HepG2 (cell line): ENCODE data around the gene ALOX5AP. TPM values are rescaled to one million over a fixed set of nuclear protein-coding genes. Genes with fewer than 3 reads are reported as not detected.

Source experiments
- ATAC-seq: fragments of 200-7000 bp; cut with Tn5 transposase; 3 replicates; pipeline ENCODE4 v1.9.1; 2020; ENCODE audit warnings: mild to moderate bottlenecking, moderate library complexity
- BruUV-seq: library from RNA; stranded (reverse); fragments of 400-500 nt; replicated peaks from 2 replicates; lab custom pipeline; 2021; lab: Mats Ljungman, UMichigan
- CTCF ChIA-PET: fragments of 300-600 bp; formaldehyde crosslinking; extraction: SDS; loops from one replicate; lab custom pipeline; 2021; ENCODE audit warnings: low total read pairs, inconsistent platforms, low intra/inter-chr PET ratio; lab: Yijun Ruan, JAX
- POLR2A ChIA-PET: fragments of 350-600 bp; sonication (Branson Sonifier 250); formaldehyde crosslinking; loops from one replicate; lab custom pipeline; 2020; ENCODE audit warnings: antibody characterized with exemption, inconsistent platforms; lab: Yijun Ruan, JAX
- DNase-seq: peaks from one replicate; pipeline ENCODE4 v3.0.0-alpha.2; 2015; ENCODE audit warnings: low spot score
- FAIRE-seq: peaks from 3 replicates; lab custom pipeline; 2011; peaks lifted over from hg19 to GRCh38; lab: Jason Lieb, UNC
- H2AFZ ChIP-seq: one replicate; pipeline ENCODE4 v1.6.1; 2011; ENCODE audit warnings: low read length, inconsistent platforms
- H3K27ac ChIP-seq: fragments of 300-600 bp; 3 replicates; pipeline ENCODE4 v1.8.0; 2011; ENCODE audit warnings: mixed run types, mild to moderate bottlenecking, mixed read lengths, low read length, inconsistent platforms; ENCODE audit not compliant: insufficient read depth; ENCODE audit errors: extremely low read length
- H3K27me3 ChIP-seq, 2 experiments: fragments of 200-600 bp in 1 of 2; 2 replicates in 1 of 2; 3 replicates in 1 of 2; pipeline versions ENCODE4 v1.6.0 to v1.8.0; 2011; ENCODE audit warnings: low read length in 2 of 2, mild to moderate bottlenecking in 2 of 2, moderate library complexity in 2 of 2, inconsistent platforms in 1 of 2; ENCODE audit not compliant: insufficient read depth in 2 of 2, control insufficient read depth in 1 of 2
- H3K36me3 ChIP-seq, 2 experiments: fragments of 200-600 bp in 1 of 2; replicated peaks in 1 of 2; 2 replicates in 1 of 2; 3 replicates in 1 of 2; pipeline versions ENCODE4 v1.5.1 to v1.8.0; 2011; ENCODE audit warnings: low read length in 2 of 2, inconsistent platforms in 1 of 2; ENCODE audit not compliant: insufficient read depth in 2 of 2, control insufficient read depth in 1 of 2
- H3K4me1 ChIP-seq: 2 replicates; pipeline ENCODE4 v1.5.1; 2012; ENCODE audit warnings: low read length, inconsistent platforms; ENCODE audit not compliant: insufficient read depth
- H3K4me2 ChIP-seq: 2 replicates; pipeline ENCODE4 v1.6.0; 2011; ENCODE audit warnings: low read depth, low read length, inconsistent platforms
- H3K4me3 ChIP-seq, 3 experiments: fragments of 200-600 bp in 1 of 3; sonication (generic), shearing (Covaris generic) in 1 of 3; replicated peaks in 1 of 3; 2 replicates each; pipeline ENCODE4 v1.5.1; 2011 to 2016; ENCODE audit warnings: low read length in 3 of 3, inconsistent platforms in 2 of 3, low read depth in 2 of 3, mild to moderate bottlenecking in 2 of 3, control low read depth in 1 of 3, mixed read lengths in 1 of 3; ENCODE audit not compliant: insufficient read depth in 1 of 3
- H3K79me2 ChIP-seq: one replicate; pipeline ENCODE4 v1.6.1; 2011; ENCODE audit warnings: low read length, inconsistent platforms; ENCODE audit not compliant: insufficient read depth
- H3K9ac ChIP-seq: 2 replicates; pipeline ENCODE4 v1.6.0; 2011; ENCODE audit warnings: mild to moderate bottlenecking, low read depth, low read length, inconsistent platforms; ENCODE audit not compliant: insufficient read depth
- H3K9me3 ChIP-seq: 2 replicates; pipeline ENCODE4 v1.5.1; 2012; ENCODE audit warnings: mild to moderate bottlenecking, low read length
- H4K20me1 ChIP-seq: 2 replicates; pipeline ENCODE4 v1.6.0; 2011; ENCODE audit warnings: inconsistent platforms, mild to moderate bottlenecking, low read length, moderate library complexity; ENCODE audit not compliant: insufficient read depth
- AKNA ChIP-seq: sonication (generic); formaldehyde crosslinking; IDR thresholded peaks from 2 replicates; pipeline ENCODE4 v1.4.0; 2020; ENCODE audit warnings: missing genetic modification reagents, borderline replicate concordance
- ATF4 ChIP-seq, 2 experiments: fragments of 450-650 bp in 1 of 2; sonication (generic) in 1 of 2; formaldehyde crosslinking; IDR thresholded peaks; 2 replicates each; pipeline versions ENCODE4 v1.5.0 to v1.8.0; 2020 to 2022; ENCODE audit warnings: mild to moderate bottlenecking in 1 of 2, missing genetic modification reagents in 1 of 2
- CC2D1A ChIP-seq: sonication (generic); formaldehyde crosslinking; IDR thresholded peaks from 2 replicates; pipeline ENCODE4 v1.8.1; 2023; ENCODE audit warnings: mild to moderate bottlenecking, missing genetic modification reagents
- ELF3 ChIP-seq: IDR thresholded peaks from 2 replicates; pipeline ENCODE4 v1.6.1; 2016; ENCODE audit warnings: missing genetic modification reagents, missing compliant biosample characterization
- IKZF5 ChIP-seq: IDR thresholded peaks from 2 replicates; pipeline ENCODE4 v1.6.1; 2018; ENCODE audit warnings: missing genetic modification reagents, mild to moderate bottlenecking, missing compliant biosample characterization
- MTA3 ChIP-seq: sonication (generic); formaldehyde crosslinking; IDR thresholded peaks from 2 replicates; pipeline ENCODE4 v1.4.0; 2020; ENCODE audit warnings: missing genetic modification reagents
- NR2F6 ChIP-seq, 2 experiments: IDR thresholded peaks; 2 replicates each; pipeline ENCODE4 v1.6.1; 2016; ENCODE audit warnings: antibody characterized with exemption in 1 of 2, mild to moderate bottlenecking in 1 of 2
- PCBP2 ChIP-seq: fragments of 200-400 bp; formaldehyde crosslinking; optimal IDR thresholded peaks from 2 replicates; pipeline ENCODE3; 2018; ENCODE audit warnings: low read length, low read depth; ENCODE audit not compliant: poor library complexity, severe bottlenecking
- SMAD9 ChIP-seq: sonication (generic); formaldehyde crosslinking; IDR thresholded peaks from 2 replicates; pipeline ENCODE4 v1.5.1; 2020; ENCODE audit warnings: mild to moderate bottlenecking, missing genetic modification reagents
- SRF ChIP-seq: IDR thresholded peaks from 2 replicates; pipeline ENCODE4 v1.6.1; 2011; ENCODE audit warnings: mild to moderate bottlenecking, low read depth, low read length, moderate library complexity
- TFDP2 ChIP-seq: sonication (generic); formaldehyde crosslinking; IDR thresholded peaks from 2 replicates; pipeline ENCODE4 v1.4.0; 2020; ENCODE audit warnings: missing genetic modification reagents
- YY1 ChIP-seq: IDR thresholded peaks from 2 replicates; pipeline ENCODE4 v1.6.1; 2011; ENCODE audit warnings: low read length, low read depth, moderate library complexity, mild to moderate bottlenecking; ENCODE audit not compliant: insufficient read depth, insufficient replicate concordance
- ZBTB7A ChIP-seq: sonication (generic); formaldehyde crosslinking; IDR thresholded peaks from 2 replicates; pipeline ENCODE4 v1.8.0; 2022; ENCODE audit warnings: mild to moderate bottlenecking, missing genetic modification reagents
- ZMYM4 ChIP-seq: sonication (generic); formaldehyde crosslinking; IDR thresholded peaks from 2 replicates; pipeline ENCODE4 v1.8.1; 2023; ENCODE audit warnings: mild to moderate bottlenecking, missing genetic modification reagents
- ZNF549 ChIP-seq: sonication (generic); formaldehyde crosslinking; IDR thresholded peaks from 2 replicates; pipeline ENCODE4 v1.5.0; 2020; ENCODE audit warnings: missing genetic modification reagents
- WGBS: methylation state at CpG from one replicate; pipeline ENCODE4 v1.1.6; 2017; ENCODE audit warnings: low lambda C conversion rate; 5-methylcytosine and 5-hydroxymethylcytosine counted together
- in situ Hi-C: cut with HindIII; loops from 2 replicates; pipeline ENCODE4 v1.10.0; 2017; ENCODE audit warnings: low pct_unique_long_range_greater_than_20kb; ENCODE audit not compliant: extremely low pct_ligation_motif_present
- intact Hi-C: fragments of 100-400 bp; cut with micrococcal nuclease; formaldehyde crosslinking; loops from one replicate; pipeline ENCODE4 v1.10.0; 2022; ENCODE audit not compliant: unreplicated experiment
- polyA plus RNA-seq, 8 experiments: library from polyadenylated mRNA; depleted of rRNA in 3 of 8; stranded (reverse) in 7 of 8; unstranded in 1 of 8; fragments of >200 nt; fragmentation: Illumina TruSeq in 4 of 8; extraction: Trizol in 4 of 8; gene quantifications; 2 replicates each; pipeline versions ENCODE4 v1.2.1 to v1.2.3, GENCODE V29; 2011 to 2016; ENCODE audit warnings: low read depth in 4 of 8, missing spikeins in 1 of 8, mixed read lengths in 1 of 8; ENCODE audit not compliant: insufficient read depth in 1 of 8
- total RNA-seq, 5 experiments: library from RNA; depleted of rRNA; stranded (reverse); fragments of >200 nt; fragmentation: Illumina TruSeq; extraction: Trizol; gene quantifications; 2 replicates each; pipeline ENCODE4 v1.2.3, GENCODE V29; 2016; ENCODE audit warnings: low read depth in 1 of 5

ALOX5AP gene
- total and polyA plus RNA-seq, 2 of the 13 experiments (the other 11 are each of a cell fraction or from before 2014, with no cell fraction given) = 0.97 to 1.2 TPM

GRCh38 chr13:30745906-30746686 is 10.8 kb downstream of the ALOX5AP start:
- ATAC-seq (peak; percentile 87), FAIRE-seq (peak; percentile 18), DNase-seq (peak; percentile 65)
- in situ Hi-C loops (loop anchor here (10.0 kb wide), 1 partner anchor 61 kb away; no protein-coding TSS in a partner anchor), intact Hi-C loops (loop anchor here (1.0 kb wide), 1 partner anchor 46 kb away; no protein-coding TSS in a partner anchor)
- Histone ChIP-seq H3K4me2 (peak overlapping the region; percentile 64), H3K9me3 (no peaks in the 10 kb centered on the region), H2AFZ (peak overlapping the region; percentile 66), H3K4me3 (peak overlapping the region in 2 of 3 experiments; percentile 8 to 51; a peak in 4 of 6 replicates), H3K27me3 (no peaks in the 10 kb centered on the region), H3K79me2 (no peaks in the 10 kb centered on the region), H3K36me3 (no peaks in the 10 kb centered on the region), H3K9ac (peak overlapping the region; percentile 29; the same call in 1 of the 2 replicates), H3K4me1 (peaks cover 47% of the 10 kb centered on the region), H3K27ac (no peak overlapping the region), H4K20me1 (no peaks in the 10 kb centered on the region)
- CTCF ChIA-PET = no interaction called here
- 33% methylated on average over 9 of the region's 9 CpGs for WGBS
- BruUV-seq = no TSS peak
- POLR2A ChIA-PET = no interaction called here
- TF ChIP-seq IKZF5 (no peak), SMAD9 (CRISPR knock-in tag) (no peak), NR2F6 (IDR thresholded peaks at IDR 0.05) (peak; percentile 22; the same call in 1 of the 2 replicates), NR2F6 (CRISPR knock-in tag; IDR thresholded peaks at IDR 0.05) (peak; percentile 45; the same call in 1 of the 2 replicates), ELF3 (CRISPR knock-in tag) (0 out of 2 replicates have a peak, but pooled peaks have one; percentile 38), SRF (no peak), ATF4 (CRISPR knock-in tag; IDR thresholded peaks at IDR 0.05) (no peak), ZMYM4 (peak; percentile 42; the same call in 1 of the 2 replicates), PCBP2 (no peak), CC2D1A (no peak), ZNF549 (CRISPR knock-in tag) (peak; percentile 91), MTA3 (no peak), YY1 (no peak), ZBTB7A (CRISPR knock-in tag) (no peak), AKNA (CRISPR knock-in tag) (no peak), TFDP2 (CRISPR knock-in tag) (no peak)
